Measurements from ENCODE around the gene HORMAD1. TPM values are rescaled to one million over a fixed set of nuclear protein-coding genes. Genes with fewer than 3 reads are reported as not detected.

Gene HORMAD1
- not detected in 2 replicates for total RNA-seq

GRCh38 chr1:150720703-150721102 lies at the start of gene HORMAD1:
TSS of gene HORMAD1 (minus strand) at chr1:150720895. CDS start at chr1:150719505, 1,390 bp downstream.

DNA sequence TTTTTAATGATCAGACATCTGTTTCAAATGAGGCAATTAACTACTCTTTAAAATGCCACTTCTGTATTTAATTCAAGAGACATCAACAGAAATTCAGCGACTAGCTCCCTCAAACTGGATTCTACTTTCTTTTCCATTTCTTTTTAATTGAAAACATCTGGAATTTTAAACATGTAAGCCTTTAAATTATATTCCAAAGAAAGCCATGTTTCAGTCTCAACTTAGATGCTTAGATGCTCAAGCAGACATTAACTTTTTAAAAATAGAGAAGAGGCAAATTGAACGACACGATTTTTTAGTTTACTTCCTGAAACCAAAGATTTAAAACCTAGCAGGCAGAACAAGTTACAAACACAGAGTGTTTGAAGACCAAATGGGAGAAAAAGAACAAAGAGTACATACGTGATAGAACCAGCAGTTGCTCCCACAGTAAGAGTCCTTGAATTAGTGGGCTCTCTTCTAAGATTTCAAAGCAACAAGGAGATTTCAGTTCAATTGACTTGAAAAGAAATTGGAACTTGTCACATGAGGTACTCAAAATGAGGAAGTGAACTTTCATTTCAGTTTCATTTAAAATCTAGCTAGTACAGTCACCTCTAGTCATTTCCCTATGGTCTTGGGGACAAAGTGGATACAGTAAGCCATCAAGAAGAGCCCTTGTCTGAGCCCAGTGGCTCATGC lies 44.7 kb upstream of the HORMAD1 start, which contains the start of gene CTSS:
Gene CTSS, minus strand, starts transcription at position 483 of the 681 bp plus-strand sequence. CDS start 1,015 bp downstream, outside the sequence.

GRCh38 chr1:150696995-150697927 lies 23.4 kb downstream of the HORMAD1 start, which contains the start of gene GOLPH3L:
TSS of gene GOLPH3L (minus strand) at chr1:150697154. CDS start at chr1:150694838, 2,316 bp downstream.

Other genes with a start within 250 kb of the HORMAD1 start
- gene TARS2, start 233.5 kb downstream of the HORMAD1 start, total RNA-seq, result 15.6 and 19.0 TPM in 2 replicates
- 1.5 and 2.1 TPM in 2 replicates for gene ECM1, start 212.8 kb downstream of the HORMAD1 start, total RNA-seq
- gene FALEC, start 205.1 kb downstream of the HORMAD1 start, total RNA-seq, result not detected in 2 replicates
- gene ADAMTSL4, start 171.5 kb downstream of the HORMAD1 start, total RNA-seq, result 0.40 and 0.44 TPM in 2 replicates
- gene MCL1, start 141.3 kb downstream of the HORMAD1 start, total RNA-seq, result 237 and 239 TPM in 2 replicates
- 242 and 333 TPM in 2 replicates for gene ENSA, start 91.3 kb downstream of the HORMAD1 start, total RNA-seq
- gene GOLPH3L, start 23.7 kb downstream of the HORMAD1 start, total RNA-seq, result 25.8 and 31.0 TPM in 2 replicates
- gene CTSS, start 44.9 kb upstream of the HORMAD1 start, total RNA-seq, result 72.3 and 80.2 TPM in 2 replicates
- 2.6 and 4.3 TPM in 2 replicates for gene CTSK, start 87.4 kb upstream of the HORMAD1 start, total RNA-seq
- 13.5 and 19.5 TPM in 2 replicates for gene ARNT, start 155.7 kb upstream of the HORMAD1 start, total RNA-seq
- not detected in 2 replicates for gene CTXND2, start 166.2 kb upstream of the HORMAD1 start, total RNA-seq
- gene SETDB1, start 205.5 kb upstream of the HORMAD1 start, total RNA-seq, result 20.0 and 22.1 TPM in 2 replicates

All from mammary microvascular endothelial cell (primary cell).